ENCODE results near the gene TUFM. TPM values are rescaled to one million over a fixed set of nuclear protein-coding genes. Genes with fewer than 3 reads are reported as not detected.
A peak's percentile ranks its signal among the peaks of the same experiment; 100 is the strongest.
"Not testable (repeated sequence)": the region's sequence is repeated elsewhere in the genome, so short reads cannot be mapped to it uniquely, and the experiment has no call there.

Gene TUFM
- total RNA-seq, 2 experiments from 2014 or later, result 156 to 199 TPM

DNA sequence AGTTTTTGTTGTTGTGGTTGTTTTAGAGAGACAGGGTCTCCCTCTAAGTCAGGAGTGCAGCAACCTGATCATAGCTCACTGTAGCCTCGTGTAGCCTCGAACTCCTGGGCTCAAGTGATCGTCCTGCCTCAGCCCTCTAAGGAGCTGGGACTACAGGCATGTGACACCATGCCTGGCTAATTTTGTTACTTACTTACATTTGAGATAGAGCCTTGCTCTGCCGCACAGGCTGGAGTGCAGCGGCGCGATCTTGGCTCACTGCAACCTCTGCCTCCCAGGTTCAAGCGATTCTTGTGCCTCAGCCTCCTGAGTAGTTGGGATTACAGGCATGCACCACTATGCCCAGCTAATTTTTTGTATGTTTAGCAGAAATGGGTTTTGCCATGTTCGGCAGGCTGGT, 21.5 kb upstream of the TUFM start:
- H3K9me3 Mint-ChIP-seq (ENCODE audit: low read depth); DNase-seq; CTCF ChIA-PET; ATAC-seq; H3K27me3 Mint-ChIP-seq; H3K27ac Mint-ChIP-seq; H3K4me3 Mint-ChIP-seq: not testable (repeated sequence)
- H3K36me3 Mint-ChIP-seq, result peaks cover 17% of the 10 kb centered on the region
- peaks cover 15% of the 10 kb centered on the region for H3K4me1 Mint-ChIP-seq

GRCh38 chr16:28867241-28867640, 21.1 kb upstream of the TUFM start:
- Mint-ChIP-seq H3K4me3 (no peak overlapping the region), H3K9me3 (ENCODE audit: low read depth) (no peaks in the 10 kb centered on the region), H3K27ac (no peak overlapping the region), H3K4me1 (peaks cover 15% of the 10 kb centered on the region), H3K36me3 (peaks cover 17% of the 10 kb centered on the region), H3K27me3 (no peaks in the 10 kb centered on the region)
- DNase-seq (no peak), ATAC-seq (no peak)
- CTCF ChIA-PET, result no interaction called here

DNA sequence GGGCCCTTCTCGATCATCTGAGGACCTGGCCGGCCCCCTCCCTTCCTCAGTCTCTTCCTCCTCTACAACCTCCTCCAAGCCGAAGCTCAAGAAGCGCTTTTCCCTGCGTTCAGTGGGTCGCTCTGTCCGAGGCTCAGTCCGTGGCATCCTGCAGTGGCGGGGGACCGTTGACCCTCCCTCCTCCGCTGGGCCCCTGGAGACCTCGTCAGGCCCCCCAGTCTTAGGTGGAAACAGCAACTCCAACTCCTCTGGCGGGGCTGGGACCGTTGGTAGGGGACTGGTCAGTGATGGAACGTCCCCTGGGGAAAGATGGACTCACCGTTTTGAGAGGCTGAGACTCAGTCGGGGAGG, 20.3 kb upstream of the TUFM start:
- peaks cover 23% of the 10 kb centered on the region for H3K4me1 Mint-ChIP-seq
- no peaks in the 10 kb centered on the region for H3K27me3 Mint-ChIP-seq
- H3K4me3 Mint-ChIP-seq, result no peak overlapping the region
- H3K36me3 Mint-ChIP-seq, result peaks cover 19% of the 10 kb centered on the region
- ATAC-seq (no peak), DNase-seq (no peak)
- no peaks in the 10 kb centered on the region for H3K9me3 Mint-ChIP-seq (ENCODE audit: low read depth)
- no peak overlapping the region for H3K27ac Mint-ChIP-seq
- CTCF ChIA-PET, result no interaction called here

GRCh38 chr16:28865722-28866453, 19.7 kb upstream of the TUFM start:
- Mint-ChIP-seq H3K27me3 (no peaks in the 10 kb centered on the region), H3K27ac (no peak overlapping the region), H3K36me3 (peaks cover 18% of the 10 kb centered on the region), H3K9me3 (ENCODE audit: low read depth) (no peaks in the 10 kb centered on the region), H3K4me3 (no peak overlapping the region), H3K4me1 (peaks cover 23% of the 10 kb centered on the region)
- ATAC-seq, result no peak
- DNase-seq, result no peak
- CTCF ChIA-PET, result interaction anchor here (1.7 to 3.8 kb wide), 3 partner anchors 8 to 79 kb away, joined by 13 to 18 read pairs (median 16); partner anchors contain the start of gene ATP2A1

GRCh38 chr16:28865001-28865688, 19.0 kb upstream of the TUFM start:
- H3K4me1 Mint-ChIP-seq, result peaks cover 23% of the 10 kb centered on the region
- H3K9me3 Mint-ChIP-seq (ENCODE audit: low read depth), result no peaks in the 10 kb centered on the region
- CTCF ChIA-PET, result interaction anchor here (1.0 to 4.9 kb wide), 6 partner anchors 9 to 80 kb away, joined by 4 to 45 read pairs (median 14); partner anchors contain the start of genes ATP2A1 and TUFM
- DNase-seq (no peak), ATAC-seq (no peak)
- peaks cover 15% of the 10 kb centered on the region for H3K36me3 Mint-ChIP-seq
- H3K27ac Mint-ChIP-seq, result peak overlapping the region; percentile 10
- H3K4me3 Mint-ChIP-seq, result peak overlapping the region; percentile 89
- no peaks in the 10 kb centered on the region for H3K27me3 Mint-ChIP-seq

- Mint-ChIP-seq H3K36me3 (peaks cover 9% of the 10 kb centered on the region), H3K27ac (peak overlapping the region; percentile 96), H3K4me3 (peak overlapping the region; percentile 89), H3K27me3 (no peaks in the 10 kb centered on the region), H3K9me3 (ENCODE audit: low read depth) (no peaks in the 10 kb centered on the region), H3K4me1 (peaks cover 23% of the 10 kb centered on the region)
- CTCF ChIA-PET, result interaction anchor here (1.0 to 4.9 kb wide), 9 partner anchors 10 to 120 kb away, joined by 3 to 45 read pairs (median 12); partner anchors contain the start of genes ATP2A1 and TUFM
- ATAC-seq, result no peak
- no peak for DNase-seq
Measured at GRCh38 chr16:28863929-28864793, 18.0 kb upstream of the TUFM start.

DNA sequence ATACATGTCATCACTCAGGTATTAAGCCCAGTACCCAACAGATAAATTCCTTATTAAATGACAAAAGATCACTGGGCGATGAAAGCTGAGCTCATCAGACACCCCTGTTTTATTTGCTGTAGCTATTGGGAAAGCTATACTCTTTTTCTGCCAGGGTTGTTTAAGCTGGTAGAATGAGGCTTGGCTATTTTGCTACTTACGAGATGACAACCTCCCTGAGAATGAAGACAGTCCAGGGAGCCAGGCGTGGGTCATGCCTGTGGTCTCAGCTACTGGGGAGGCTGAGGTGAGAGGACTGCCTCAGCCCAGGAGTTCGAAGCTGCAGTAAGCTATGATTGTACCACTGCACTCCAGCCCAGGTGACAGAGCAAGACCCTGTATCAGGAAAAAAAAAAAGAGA, 13.2 kb upstream of the TUFM start:
- no peaks in the 10 kb centered on the region for H3K9me3 Mint-ChIP-seq (ENCODE audit: low read depth)
- H3K27ac Mint-ChIP-seq, result no peak overlapping the region
- peaks cover 12% of the 10 kb centered on the region for H3K4me1 Mint-ChIP-seq
- ATAC-seq, result no peak
- no peak for DNase-seq
- H3K4me3 Mint-ChIP-seq, result no peak overlapping the region
- peaks cover 2% of the 10 kb centered on the region for H3K36me3 Mint-ChIP-seq
- CTCF ChIA-PET, result interaction anchor here (0.7 to 1.8 kb wide), 2 partner anchors 35 to 86 kb away, joined by 3 to 4 read pairs; no protein-coding TSS in a partner anchor
- no peaks in the 10 kb centered on the region for H3K27me3 Mint-ChIP-seq

DNA sequence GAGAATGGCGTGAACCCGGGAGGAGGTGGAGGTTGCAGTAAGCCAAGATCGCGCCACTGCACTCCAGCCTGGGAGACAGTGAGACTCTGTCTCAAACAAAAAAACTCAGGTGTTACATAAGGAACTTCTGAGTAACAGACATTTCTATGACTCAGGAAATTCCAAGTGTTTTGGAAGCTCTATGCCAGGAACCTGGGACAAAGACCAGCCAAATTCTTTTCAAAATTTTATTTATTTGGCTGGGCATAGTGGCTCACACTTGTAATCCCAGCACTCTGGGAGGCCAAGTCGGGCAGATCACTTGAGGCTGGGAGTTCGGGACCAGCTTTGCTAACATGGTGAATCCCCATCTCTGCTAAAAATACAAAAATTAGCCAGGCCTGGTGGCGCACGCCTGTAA, 12.3 kb upstream of the TUFM start:
- peaks cover 2% of the 10 kb centered on the region for H3K36me3 Mint-ChIP-seq
- no peaks in the 10 kb centered on the region for H3K9me3 Mint-ChIP-seq (ENCODE audit: low read depth)
- H3K4me3 Mint-ChIP-seq, result no peak overlapping the region
- H3K27me3 Mint-ChIP-seq, result no peaks in the 10 kb centered on the region
- DNase-seq, result no peak
- no peak for ATAC-seq
- no peak overlapping the region for H3K27ac Mint-ChIP-seq
- peaks cover 9% of the 10 kb centered on the region for H3K4me1 Mint-ChIP-seq
- CTCF ChIA-PET, result interaction anchor here (1.1 to 1.8 kb wide), 2 partner anchors 11 to 87 kb away, joined by 4 to 5 read pairs; no protein-coding TSS in a partner anchor

GRCh38 chr16:28846933-28847273, 755 bp upstream of the TUFM start:
- H3K27ac Mint-ChIP-seq, result peak overlapping the region; percentile 96
- H3K36me3 Mint-ChIP-seq, result peaks cover 16% of the 10 kb centered on the region
- DNase-seq (peak; percentile 46), ATAC-seq (peak; percentile 14)
- peak overlapping the region; percentile 97 for H3K4me3 Mint-ChIP-seq
- H3K27me3 Mint-ChIP-seq, result no peaks in the 10 kb centered on the region
- H3K4me1 Mint-ChIP-seq, result peaks cover 31% of the 10 kb centered on the region
- H3K9me3 Mint-ChIP-seq (ENCODE audit: low read depth), result no peaks in the 10 kb centered on the region
- CTCF ChIA-PET, result interaction anchor here (0.9 to 4.0 kb wide), 15 partner anchors 8 to 127 kb away, joined by 3 to 45 read pairs (median 3); partner anchors contain the start of genes ATXN2L, NFATC2IP and SH2B1

- Mint-ChIP-seq H3K4me3 (peak overlapping the region; percentile 97), H3K9me3 (ENCODE audit: low read depth) (no peaks in the 10 kb centered on the region), H3K27ac (peak overlapping the region; percentile 96), H3K36me3 (peaks cover 20% of the 10 kb centered on the region), H3K27me3 (no peaks in the 10 kb centered on the region), H3K4me1 (peaks cover 31% of the 10 kb centered on the region)
- ATAC-seq (no peak), DNase-seq (no peak)
- CTCF ChIA-PET, result interaction anchor here (1.2 to 4.0 kb wide), 5 partner anchors 17 to 100 kb away, joined by 3 to 45 read pairs (median 22); partner anchors contain the start of genes ATXN2L and SH2B1
Measured at GRCh38 chr16:28845761-28846079, 428 bp downstream of the TUFM start.

- Mint-ChIP-seq H3K36me3 (peaks cover 20% of the 10 kb centered on the region), H3K27me3 (no peaks in the 10 kb centered on the region), H3K9me3 (ENCODE audit: low read depth) (no peaks in the 10 kb centered on the region), H3K4me1 (peaks cover 31% of the 10 kb centered on the region), H3K4me3 (peak overlapping the region; percentile 97), H3K27ac (peak overlapping the region; percentile 96)
- ATAC-seq, result no peak
- CTCF ChIA-PET, result interaction anchor here (1.2 to 4.0 kb wide), 3 partner anchors 23 to 100 kb away, joined by 3 to 40 read pairs (median 22); partner anchors contain the start of gene ATXN2L
- DNase-seq, result peak; percentile 58
Measured at GRCh38 chr16:28845293-28845692, 855 bp downstream of the TUFM start.

GRCh38 chr16:28844226-28844885, 1.8 kb downstream of the TUFM start:
- Mint-ChIP-seq H3K4me3 (peak overlapping the region; percentile 97), H3K36me3 (peaks cover 20% of the 10 kb centered on the region), H3K4me1 (peaks cover 25% of the 10 kb centered on the region), H3K27me3 (no peaks in the 10 kb centered on the region), H3K27ac (no peak overlapping the region), H3K9me3 (ENCODE audit: low read depth) (no peaks in the 10 kb centered on the region)
- CTCF ChIA-PET, result interaction anchor here (1.2 to 4.0 kb wide), 2 partner anchors 26 to 101 kb away, joined by 3 to 40 read pairs; no protein-coding TSS in a partner anchor
- no peak for ATAC-seq
- no peak for DNase-seq
